HFFc6 (cell line): ENCODE data around the gene VGF. TPM values are rescaled to one million over a fixed set of nuclear protein-coding genes. Genes with fewer than 3 reads are reported as not detected.
"Not testable (repeated sequence)": the region's sequence is repeated elsewhere in the genome, so short reads cannot be mapped to it uniquely, and the experiment has no call there.

Experiments
- DNase-seq: peaks from one replicate; pipeline ENCODE4 v3.0.0-alpha.2; 2018
- H3K27ac Mint-ChIP-seq: 2 replicates; pipeline ENCODE4 v1.8.0; 2020; ENCODE audit warnings: mild to moderate bottlenecking, mixed read lengths
- H3K27me3 Mint-ChIP-seq: 2 replicates; pipeline ENCODE4 v1.8.0; 2021; ENCODE audit warnings: mild to moderate bottlenecking, moderate library complexity, mixed read lengths; ENCODE audit not compliant: insufficient read depth
- H3K36me3 Mint-ChIP-seq: 2 replicates; pipeline ENCODE4 v1.8.0; 2021; ENCODE audit warnings: low read depth, mixed read lengths
- H3K4me1 Mint-ChIP-seq: 2 replicates; pipeline ENCODE4 v1.8.0; 2020; ENCODE audit warnings: low read depth, mixed read lengths
- H3K4me3 Mint-ChIP-seq: 2 replicates; pipeline ENCODE4 v1.8.0; 2020; ENCODE audit warnings: mild to moderate bottlenecking, moderate library complexity, mixed read lengths
- H3K9me3 Mint-ChIP-seq: 2 replicates; pipeline ENCODE4 v1.8.0; 2020; ENCODE audit warnings: mild to moderate bottlenecking, mixed read lengths
- total RNA-seq, 6 experiments: library from RNA; stranded (reverse); fragmentation: NEBNext Ultra II Directional; extraction: Animal tissue kit (Norgen Biotek cat#: 25700); gene quantifications; 2 replicates in 1 of 6; 3 replicates in 5 of 6; pipeline ENCODE4 v1.2.3, GENCODE V29; 2021
- TF ChIP-seq, protein P1 (sequence below): fragments of 200-600 bp; sonication (generic); IDR thresholded peaks from 2 replicates; pipeline ENCODE4 v1.5.0; 2021; ENCODE audit warnings: antibody characterized with exemption, mild to moderate bottlenecking

VGF gene
- total RNA-seq, 6 experiments from 2014 or later: 0.19 to 0.78 (median 0.35) TPM

DNA sequence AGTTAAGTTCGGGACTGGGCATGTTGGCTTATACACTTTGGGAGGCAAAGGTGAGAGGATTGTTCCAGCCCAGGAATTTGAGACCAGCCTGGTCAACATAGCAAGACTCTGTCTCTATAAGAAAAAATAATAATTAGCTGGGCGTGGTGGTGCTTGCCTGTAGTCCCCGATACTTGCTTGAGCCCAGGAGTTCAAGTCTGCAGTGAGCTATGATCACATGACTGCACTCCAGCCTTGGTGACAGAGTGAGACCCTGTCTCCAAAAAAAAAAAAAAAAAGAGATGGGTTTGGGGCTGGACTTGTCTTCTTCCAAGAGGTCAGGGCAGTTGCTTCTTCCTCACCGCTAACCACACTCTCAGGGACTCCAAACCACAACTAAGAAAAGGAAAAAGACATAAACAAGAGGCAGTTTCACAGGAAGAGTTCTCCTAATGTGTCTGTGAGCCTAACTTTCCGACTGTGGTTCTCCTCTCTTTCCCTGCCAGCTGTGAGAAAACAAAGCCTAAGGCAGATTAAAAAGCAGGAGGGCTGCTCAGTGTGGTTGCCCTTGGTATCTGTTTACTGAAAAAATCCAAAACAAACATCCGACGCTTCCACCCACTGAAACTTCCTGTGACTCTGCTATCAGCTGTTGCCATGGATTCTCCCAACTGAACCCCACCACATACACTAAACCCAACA lies 40.9 kb downstream of the VGF start:
- Mint-ChIP-seq H3K27me3 (peaks cover 29% of the 10 kb centered on the region), H3K9me3 (peaks cover 18% of the 10 kb centered on the region), H3K4me1 (peaks cover 87% of the 10 kb centered on the region), H3K27ac (peak overlapping the region; percentile 98), H3K36me3 (peaks cover 25% of the 10 kb centered on the region), H3K4me3 (peak overlapping the region; percentile 47)
- TF ChIP-seq, protein P1, sequence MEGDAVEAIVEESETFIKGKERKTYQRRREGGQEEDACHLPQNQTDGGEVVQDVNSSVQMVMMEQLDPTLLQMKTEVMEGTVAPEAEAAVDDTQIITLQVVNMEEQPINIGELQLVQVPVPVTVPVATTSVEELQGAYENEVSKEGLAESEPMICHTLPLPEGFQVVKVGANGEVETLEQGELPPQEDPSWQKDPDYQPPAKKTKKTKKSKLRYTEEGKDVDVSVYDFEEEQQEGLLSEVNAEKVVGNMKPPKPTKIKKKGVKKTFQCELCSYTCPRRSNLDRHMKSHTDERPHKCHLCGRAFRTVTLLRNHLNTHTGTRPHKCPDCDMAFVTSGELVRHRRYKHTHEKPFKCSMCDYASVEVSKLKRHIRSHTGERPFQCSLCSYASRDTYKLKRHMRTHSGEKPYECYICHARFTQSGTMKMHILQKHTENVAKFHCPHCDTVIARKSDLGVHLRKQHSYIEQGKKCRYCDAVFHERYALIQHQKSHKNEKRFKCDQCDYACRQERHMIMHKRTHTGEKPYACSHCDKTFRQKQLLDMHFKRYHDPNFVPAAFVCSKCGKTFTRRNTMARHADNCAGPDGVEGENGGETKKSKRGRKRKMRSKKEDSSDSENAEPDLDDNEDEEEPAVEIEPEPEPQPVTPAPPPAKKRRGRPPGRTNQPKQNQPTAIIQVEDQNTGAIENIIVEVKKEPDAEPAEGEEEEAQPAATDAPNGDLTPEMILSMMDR: no peak
- DNase-seq: peak; percentile 93

DNA sequence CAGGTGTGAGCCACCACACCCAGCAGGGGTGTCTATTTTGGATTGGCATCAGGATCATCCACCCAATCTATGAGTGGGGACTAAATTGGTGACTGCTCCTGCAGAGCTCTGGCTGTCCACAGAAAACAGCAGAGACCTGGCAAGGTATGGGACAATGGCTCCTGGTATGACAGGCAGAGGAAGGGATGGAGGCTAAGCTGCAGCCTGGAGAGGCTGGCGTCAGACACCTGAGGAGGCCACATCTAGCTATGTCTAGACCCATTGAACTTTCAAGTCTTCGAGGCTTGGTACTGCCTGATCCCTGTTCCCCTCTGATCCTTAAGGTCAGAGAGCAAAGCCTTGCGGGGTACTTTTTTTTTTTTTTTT lies 41.7 kb downstream of the VGF start:
- H3K36me3 Mint-ChIP-seq: peaks cover 18% of the 10 kb centered on the region
- H3K27ac Mint-ChIP-seq: peak overlapping the region; percentile 98
- peaks cover 90% of the 10 kb centered on the region for H3K4me1 Mint-ChIP-seq
- no peak overlapping the region; the same call in 1 of the 2 replicates for H3K4me3 Mint-ChIP-seq
- TF ChIP-seq, protein P1: no peak
- H3K27me3 Mint-ChIP-seq: peaks cover 22% of the 10 kb centered on the region
- peaks cover 14% of the 10 kb centered on the region for H3K9me3 Mint-ChIP-seq
- DNase-seq: no peak

DNA sequence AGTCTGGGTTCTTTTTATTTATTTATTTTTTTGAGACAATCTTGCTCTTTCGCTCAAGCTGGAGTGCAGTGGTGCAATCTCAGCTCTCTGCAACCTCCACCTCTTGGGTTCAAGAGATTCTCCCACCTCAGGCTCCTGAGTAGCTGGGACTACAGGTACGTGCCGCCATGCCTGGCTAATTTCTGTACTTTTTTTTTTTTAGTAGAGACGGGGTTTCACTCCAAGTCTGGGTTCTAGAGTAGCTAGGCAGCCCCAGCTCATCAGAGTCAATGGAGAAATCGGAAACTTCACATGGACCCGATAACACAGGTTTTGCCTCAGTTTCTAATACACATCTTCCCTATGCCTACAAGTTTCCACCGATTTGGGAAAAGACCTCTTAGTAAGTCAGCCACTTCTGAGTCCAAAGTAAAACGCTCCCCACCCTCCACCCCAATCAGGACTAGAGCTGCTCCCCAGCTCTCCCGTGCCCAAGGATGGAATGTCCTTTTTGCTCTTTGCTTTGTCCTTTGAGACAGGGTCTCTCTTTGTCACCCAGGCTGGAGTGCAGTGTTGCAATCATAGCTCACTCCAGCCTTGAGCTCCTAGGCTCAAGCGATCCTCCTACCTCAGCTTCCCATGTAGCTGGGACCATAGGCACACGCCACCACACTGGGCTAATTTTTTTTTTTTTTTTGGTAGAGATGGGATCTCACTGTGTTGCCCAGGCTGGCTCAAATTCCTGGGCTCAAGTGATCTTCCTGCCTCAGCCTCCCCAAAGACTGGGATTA lies 42.3 kb downstream of the VGF start:
- H3K27me3 Mint-ChIP-seq: peaks cover 18% of the 10 kb centered on the region
- peak overlapping the region; percentile 54 for H3K4me3 Mint-ChIP-seq
- no peak for DNase-seq
- H3K36me3 Mint-ChIP-seq: peaks cover 13% of the 10 kb centered on the region
- H3K4me1 Mint-ChIP-seq: peaks cover 90% of the 10 kb centered on the region
- H3K9me3 Mint-ChIP-seq: peaks cover 10% of the 10 kb centered on the region
- peak overlapping the region; percentile 98 for H3K27ac Mint-ChIP-seq
- TF ChIP-seq, protein P1: no peak

DNA sequence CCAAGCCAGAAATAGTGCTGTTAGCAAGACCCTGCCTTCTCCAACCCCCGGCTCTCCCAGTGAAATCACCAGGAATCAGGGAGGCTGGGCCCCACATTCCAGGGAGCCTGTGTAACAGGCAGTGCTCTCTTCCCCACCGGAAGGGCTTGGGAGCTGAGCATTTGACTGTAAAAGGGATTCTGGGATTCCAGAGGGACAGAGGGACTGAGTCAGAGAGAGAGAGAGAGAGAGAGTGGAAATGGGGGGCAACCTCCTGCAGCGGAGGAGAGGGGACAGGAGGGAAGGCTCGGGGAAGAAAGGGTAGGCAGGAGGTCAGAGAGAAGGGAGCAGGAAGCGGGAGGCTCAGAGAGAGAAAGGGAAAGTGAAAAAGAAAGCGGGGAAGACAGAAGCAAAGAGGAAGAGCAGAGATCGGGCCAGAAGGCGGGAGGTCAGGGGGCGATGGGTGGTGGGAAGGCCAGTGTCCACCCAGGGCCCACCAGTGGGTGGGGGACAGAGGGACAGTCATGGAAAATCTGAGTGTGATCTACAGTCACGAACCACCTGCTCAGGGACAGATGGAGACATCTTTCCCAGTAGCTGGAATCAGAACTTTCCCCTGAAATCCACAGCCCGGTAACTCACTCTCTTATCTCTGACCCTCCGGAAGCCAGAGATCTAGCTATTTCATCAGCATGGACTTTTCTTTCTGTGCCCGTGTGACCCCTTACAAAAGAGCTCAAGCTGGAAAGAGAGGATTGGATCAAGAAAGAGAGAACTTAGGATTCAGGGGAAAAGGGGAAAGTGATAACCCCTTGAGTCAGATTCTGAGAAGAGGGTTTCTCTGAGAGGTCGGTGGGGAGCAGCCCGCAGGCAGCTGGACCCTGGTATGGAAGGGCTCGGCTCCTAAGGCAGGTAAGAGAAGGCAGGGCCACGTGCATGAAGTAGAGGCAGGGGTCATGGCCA lies 43.1 kb downstream of the VGF start:
- Mint-ChIP-seq H3K4me1 (peaks cover 91% of the 10 kb centered on the region), H3K9me3 (peaks cover 5% of the 10 kb centered on the region), H3K4me3 (peak overlapping the region; percentile 87), H3K27ac (peak overlapping the region; percentile 98), H3K27me3 (peaks cover 9% of the 10 kb centered on the region), H3K36me3 (peaks cover 4% of the 10 kb centered on the region)
- TF ChIP-seq, protein P1: no peak
- DNase-seq: peak; percentile 99

DNA sequence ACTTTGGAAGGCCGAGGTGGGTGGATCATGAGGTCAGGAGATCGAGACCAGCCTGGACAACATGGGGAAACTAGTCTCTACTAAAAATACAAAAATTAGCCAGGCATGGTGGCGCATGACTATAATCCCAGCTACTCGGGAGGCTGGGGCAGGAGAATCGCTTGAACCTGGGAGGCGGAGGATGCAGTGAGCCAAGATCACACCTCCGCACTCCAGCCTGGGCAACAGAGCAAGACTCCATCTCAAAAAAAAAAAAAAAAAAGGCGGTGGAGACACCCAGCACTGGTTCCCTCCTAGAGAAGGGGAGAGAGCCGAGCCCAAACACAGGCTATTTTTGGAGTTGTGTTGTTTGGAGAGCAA lies 43.8 kb downstream of the VGF start:
- not testable (repeated sequence) for H3K36me3 Mint-ChIP-seq, DNase-seq, H3K9me3 Mint-ChIP-seq, H3K27me3 Mint-ChIP-seq
- peak overlapping the region; percentile 98 for H3K27ac Mint-ChIP-seq
- peak overlapping the region; percentile 20; the same call in 1 of the 2 replicates for H3K4me3 Mint-ChIP-seq
- H3K4me1 Mint-ChIP-seq: peaks cover 93% of the 10 kb centered on the region
